Stimulated activated CD8-positive, alpha-beta memory T cell treated with anti-CD3 and anti-CD28 coated beads, Interleukin-12 subunit alpha, Interleukin-12 subunit beta, amount 100 ng/mL, for 1 hour (primary cell): ENCODE results near the gene CALY.
A peak's percentile ranks its signal among the peaks of the same experiment; 100 is the strongest.

Experiments used
- DNase-seq: peaks from one replicate; pipeline ENCODE4 v3.0.0-alpha.2; 2020; ENCODE audit warnings: low read depth

The CALY gene

GRCh38 chr10:133366751-133367150 is 30.1 kb upstream of the CALY start:
- no peak for DNase-seq

- DNase-seq, result no peak
Observed at GRCh38 chr10:133366130-133366478, 29.4 kb upstream of the CALY start.

- no peak for DNase-seq
Observed at GRCh38 chr10:133365461-133366129, 28.9 kb upstream of the CALY start.

- DNase-seq, result no peak
Observed at GRCh38 chr10:133364645-133365431, 28.1 kb upstream of the CALY start.

GRCh38 chr10:133362846-133363245 is 26.1 kb upstream of the CALY start:
- no peak for DNase-seq

- DNase-seq, result no peak
Observed at GRCh38 chr10:133361773-133362441, 25.2 kb upstream of the CALY start.

DNA sequence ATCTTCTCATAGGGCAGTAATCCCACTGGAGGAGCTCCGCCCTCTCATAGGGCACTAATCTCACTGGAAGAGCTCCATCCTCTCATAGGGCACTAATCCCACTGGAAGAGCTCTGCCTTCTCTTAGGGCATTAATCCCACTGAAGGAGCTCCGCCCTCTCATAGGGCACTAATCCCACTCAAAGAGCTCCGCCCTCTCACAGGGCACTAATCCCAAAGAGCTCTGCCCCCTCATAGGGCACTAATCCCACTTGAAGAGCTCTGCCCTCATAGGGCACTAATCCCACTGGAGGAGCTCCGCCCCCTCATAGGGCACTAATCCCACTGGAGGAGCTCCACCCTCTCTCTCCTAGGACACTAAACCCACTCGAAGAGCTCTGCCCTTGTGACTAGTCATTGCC is 24.5 kb upstream of the CALY start:
- DNase-seq, result no peak

DNA sequence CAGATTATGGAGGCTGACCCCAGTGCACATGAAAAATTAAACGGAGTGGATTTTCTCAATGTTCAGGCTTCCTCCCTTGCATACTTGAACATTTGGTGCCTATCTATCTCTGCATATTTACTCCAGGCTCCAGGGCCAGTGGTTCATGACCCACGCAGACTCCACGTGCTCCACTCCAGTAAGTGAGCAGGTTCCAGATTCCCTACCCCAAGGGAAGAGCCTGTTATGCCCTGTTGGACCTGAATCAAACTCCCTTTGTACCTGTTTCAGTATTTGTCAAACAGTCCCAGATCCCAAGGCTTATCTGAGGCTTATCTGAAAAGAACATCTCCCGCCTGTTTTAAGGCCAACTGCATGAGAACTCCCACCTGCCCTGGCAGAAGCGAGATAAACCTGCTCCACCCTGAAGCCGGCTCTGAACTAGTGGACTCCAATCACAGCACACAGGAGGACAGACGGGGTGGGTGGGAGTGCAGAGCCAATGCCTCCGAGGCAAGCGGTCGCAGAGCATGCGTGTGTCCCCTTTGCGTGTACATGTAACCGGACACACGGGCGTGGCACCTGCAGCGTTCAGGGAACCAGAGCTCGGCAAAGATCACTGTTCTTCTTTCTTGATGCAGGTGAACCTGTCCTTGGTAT is 23.4 kb upstream of the CALY start:
- no peak for DNase-seq

- DNase-seq, result no peak
Observed at GRCh38 chr10:133359554-133359971, 22.9 kb upstream of the CALY start.

GRCh38 chr10:133358925-133359310 is 22.2 kb upstream of the CALY start:
- DNase-seq, result no peak

GRCh38 chr10:133358162-133358924 is 21.6 kb upstream of the CALY start:
- no peak for DNase-seq

DNA sequence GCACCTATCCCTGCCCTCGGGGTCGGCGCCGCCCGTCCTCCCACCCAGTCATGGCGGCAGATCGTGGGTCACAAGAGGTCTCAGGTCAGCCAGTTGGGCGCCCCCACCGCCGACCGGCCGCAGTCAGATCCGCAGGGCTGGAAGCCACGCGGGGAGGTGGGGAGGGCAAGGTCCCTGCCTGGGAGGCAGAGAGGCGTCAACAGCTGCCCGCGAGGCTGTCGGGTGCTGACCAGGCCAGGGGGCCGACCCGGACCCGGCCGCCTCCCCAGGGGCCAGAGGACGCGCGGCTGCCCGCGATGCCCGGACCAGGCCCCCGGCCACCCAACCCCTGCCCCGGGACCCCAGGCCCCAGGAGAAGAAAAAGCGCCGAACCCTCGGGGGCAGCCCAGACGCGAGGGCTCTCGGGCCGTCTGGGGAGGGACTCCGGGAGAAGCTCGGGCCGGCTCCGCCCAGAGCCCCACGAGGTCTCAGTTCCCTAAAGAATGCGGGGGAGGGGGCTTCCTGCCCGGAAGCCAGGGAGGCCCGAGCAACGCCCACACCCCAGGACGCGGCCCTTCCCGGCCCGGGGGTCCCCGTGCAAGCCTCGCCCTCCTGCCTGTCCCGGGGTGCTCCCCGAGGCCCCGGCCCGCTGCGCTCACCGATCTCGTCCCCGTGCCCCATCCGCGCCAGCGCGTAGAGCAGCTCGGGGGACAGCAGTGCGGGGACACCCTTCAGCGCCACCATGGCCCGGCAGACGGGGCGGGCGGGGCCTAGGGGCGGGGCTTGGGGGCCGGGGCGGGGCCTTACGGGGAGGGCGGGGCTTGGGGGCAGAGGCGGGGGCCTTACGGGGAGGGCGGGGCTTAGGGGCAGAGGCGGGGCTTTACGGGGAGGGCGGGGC is 20.8 kb upstream of the CALY start, which contains the start of gene FUOM:
Gene FUOM, minus strand, starts transcription at position 735 of the 877 bp plus-strand sequence. Its CDS starts 12 bp downstream, at position 723.
- peak; percentile 36 for DNase-seq

GRCh38 chr10:133356549-133357284 is 20.0 kb upstream of the CALY start:
- DNase-seq, result no peak

- no peak for DNase-seq
Observed at GRCh38 chr10:133355991-133356390, 19.3 kb upstream of the CALY start.

- DNase-seq, result no peak
Observed at GRCh38 chr10:133355266-133355665, 18.6 kb upstream of the CALY start.

- no peak for DNase-seq
Observed at GRCh38 chr10:133354672-133355240, 18.1 kb upstream of the CALY start.

DNA sequence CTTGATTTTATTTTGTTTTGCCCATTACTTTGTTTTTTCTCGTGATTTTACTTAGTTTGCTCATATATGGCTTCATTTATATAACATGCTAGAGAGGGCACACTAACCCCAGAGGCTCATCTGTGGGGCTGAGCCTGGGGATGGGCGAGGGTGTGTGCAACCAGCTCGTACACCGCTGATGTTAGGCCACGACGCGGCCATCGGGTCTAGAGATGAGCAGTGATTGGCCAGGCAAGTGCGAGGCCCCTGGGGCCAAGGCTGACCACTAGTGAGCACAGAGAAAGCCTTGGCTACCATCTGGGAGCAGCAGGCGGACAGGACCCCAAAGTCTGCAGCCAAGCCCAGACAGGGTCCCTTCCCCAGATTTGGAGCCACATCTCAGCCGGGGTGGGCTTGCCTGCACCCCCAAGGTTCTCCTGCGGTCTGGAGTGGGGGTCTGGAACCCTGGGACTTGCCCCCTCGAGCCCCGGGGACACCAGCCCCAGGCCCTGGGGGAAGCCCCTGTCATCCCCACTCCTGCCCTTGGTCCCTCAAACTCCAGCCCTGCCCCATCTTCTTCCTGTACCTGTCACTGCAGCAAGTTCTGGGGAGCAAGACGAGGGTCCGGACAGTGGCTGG is 17.4 kb upstream of the CALY start:
- DNase-seq, result no peak

DNA sequence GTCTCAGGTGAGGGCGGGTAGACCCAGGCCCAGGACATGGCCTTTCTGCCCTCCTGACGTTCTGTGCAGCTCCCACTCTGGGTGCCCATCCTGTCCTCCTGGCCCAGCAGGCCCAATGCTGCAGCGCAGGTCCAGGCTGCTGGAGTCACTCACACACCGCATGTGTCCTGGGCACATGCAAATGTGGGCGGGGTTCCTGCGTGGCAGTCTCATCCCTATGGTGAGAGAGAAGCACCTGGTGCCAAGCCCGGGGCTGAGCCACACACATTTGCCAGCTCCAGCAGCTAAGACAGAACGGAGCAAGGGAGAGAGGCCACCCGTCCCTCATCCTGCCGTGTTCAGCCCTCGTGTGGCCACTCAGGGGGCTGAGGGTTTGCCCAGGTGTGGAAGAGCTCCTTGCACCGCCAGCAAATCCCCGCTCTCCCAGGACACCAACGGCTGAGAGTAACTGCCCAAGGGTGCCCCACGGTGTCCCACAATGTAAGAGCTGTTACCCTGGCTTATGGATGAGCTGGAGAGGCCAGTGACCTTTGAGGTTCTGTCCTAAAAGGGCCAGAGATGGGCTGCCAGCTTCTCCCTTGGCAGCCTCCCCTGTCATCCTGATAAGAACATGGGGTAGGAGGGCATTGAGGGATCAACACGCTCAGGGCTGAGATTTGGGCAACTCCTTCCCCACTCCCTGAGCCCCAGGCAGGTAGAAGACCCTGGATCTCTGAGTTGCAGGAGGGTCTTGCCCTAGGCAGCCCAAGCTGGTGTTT is 16.7 kb upstream of the CALY start:
- no peak for DNase-seq
